OCI-LY3 (cell line): ENCODE measurements around the gene DOCK6.

Experiments used
- EZH2phosphoT487 ChIP-seq: fragments of 200-600 bp; shearing (Covaris generic); IDR thresholded peaks from 2 replicates; pipeline ENCODE4 v1.6.1; 2018; ENCODE audit warnings: antibody characterized with exemption, mixed run types, low read depth
- TF ChIP-seq, protein P1 (sequence below): fragments of 200-600, 300-600 bp; sonication (generic); IDR thresholded peaks from 2 replicates; pipeline ENCODE4 v1.5.1; 2014; ENCODE audit warnings: antibody characterized with exemption, low read length, low read depth

- TF ChIP-seq, protein P1, sequence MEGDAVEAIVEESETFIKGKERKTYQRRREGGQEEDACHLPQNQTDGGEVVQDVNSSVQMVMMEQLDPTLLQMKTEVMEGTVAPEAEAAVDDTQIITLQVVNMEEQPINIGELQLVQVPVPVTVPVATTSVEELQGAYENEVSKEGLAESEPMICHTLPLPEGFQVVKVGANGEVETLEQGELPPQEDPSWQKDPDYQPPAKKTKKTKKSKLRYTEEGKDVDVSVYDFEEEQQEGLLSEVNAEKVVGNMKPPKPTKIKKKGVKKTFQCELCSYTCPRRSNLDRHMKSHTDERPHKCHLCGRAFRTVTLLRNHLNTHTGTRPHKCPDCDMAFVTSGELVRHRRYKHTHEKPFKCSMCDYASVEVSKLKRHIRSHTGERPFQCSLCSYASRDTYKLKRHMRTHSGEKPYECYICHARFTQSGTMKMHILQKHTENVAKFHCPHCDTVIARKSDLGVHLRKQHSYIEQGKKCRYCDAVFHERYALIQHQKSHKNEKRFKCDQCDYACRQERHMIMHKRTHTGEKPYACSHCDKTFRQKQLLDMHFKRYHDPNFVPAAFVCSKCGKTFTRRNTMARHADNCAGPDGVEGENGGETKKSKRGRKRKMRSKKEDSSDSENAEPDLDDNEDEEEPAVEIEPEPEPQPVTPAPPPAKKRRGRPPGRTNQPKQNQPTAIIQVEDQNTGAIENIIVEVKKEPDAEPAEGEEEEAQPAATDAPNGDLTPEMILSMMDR = no peak
- TF ChIP-seq EZH2phosphoT487 = no peak
Measured at GRCh38 chr19:11286312-11286974, 24.1 kb upstream of the DOCK6 start.
